Common myeloid progenitor, CD34-positive (primary cell): ENCODE measurements around the gene FLT1.

Source experiments
- CTCF ChIA-PET: fragments of 350-600 bp; sonication (Branson Sonifier 250); formaldehyde crosslinking; loops from one replicate; lab custom pipeline; 2021; ENCODE audit warnings: antibody characterized with exemption; lab: Charles Lee
- POLR2A ChIA-PET: fragments of 350-600 bp; sonication (Branson Sonifier 250); formaldehyde crosslinking; loops from one replicate; lab custom pipeline; 2021; ENCODE audit warnings: antibody characterized with exemption; lab: Charles Lee
- DNase-seq, 3 donors: peaks; one replicate each; pipeline versions ENCODE4 v3.0.0 to v3.0.0-alpha.2; 2013
- H3K27ac ChIP-seq, 2 experiments: 1 replicate in 1 of 2; 2 replicates in 1 of 2; pipeline ENCODE4 v1.7.0; 2013; ENCODE audit warnings: inconsistent platforms in 2 of 2, low read length in 2 of 2, mild to moderate bottlenecking in 2 of 2, low read depth in 1 of 2, moderate library complexity in 1 of 2; ENCODE audit not compliant: severe bottlenecking in 2 of 2, insufficient read depth in 1 of 2, poor library complexity in 1 of 2
- H3K27me3 ChIP-seq, 5 experiments: replicated peaks in 2 of 5; 1 replicate in 3 of 5; 2 replicates in 2 of 5; pipeline versions ENCODE4 v1.6.1 to v1.7.0; 2013; ENCODE audit warnings: low read length in 4 of 5, mild to moderate bottlenecking in 2 of 5, moderate library complexity in 2 of 5, inconsistent platforms in 1 of 5; ENCODE audit not compliant: insufficient read depth in 5 of 5, control insufficient read depth in 4 of 5
- H3K36me3 ChIP-seq, 4 experiments: 1 replicate in 2 of 4; 2 replicates in 2 of 4; pipeline versions ENCODE4 v1.6.1 to v1.7.0; 2013; ENCODE audit warnings: low read length in 3 of 4, control low read depth in 1 of 4, mild to moderate bottlenecking in 1 of 4; ENCODE audit not compliant: control insufficient read depth in 4 of 4, insufficient read depth in 4 of 4
- H3K4me1 ChIP-seq, 4 experiments: 1 replicate in 3 of 4; 2 replicates in 1 of 4; pipeline versions ENCODE4 v1.6.1 to v1.7.1; 2013; ENCODE audit warnings: low read length in 3 of 4, mild to moderate bottlenecking in 3 of 4, control low read depth in 1 of 4, inconsistent platforms in 1 of 4, moderate library complexity in 1 of 4; ENCODE audit not compliant: control insufficient read depth in 4 of 4, insufficient read depth in 4 of 4; ENCODE audit errors: control extremely low read depth in 1 of 4
- H3K4me3 ChIP-seq, 7 experiments: 1 replicate in 4 of 7; 2 replicates in 3 of 7; pipeline versions ENCODE4 v1.5.1 to v1.7.0; 2013; ENCODE audit warnings: mild to moderate bottlenecking in 7 of 7, low read length in 6 of 7, moderate library complexity in 6 of 7, inconsistent platforms in 2 of 7, low read depth in 2 of 7, control low read depth in 1 of 7; ENCODE audit not compliant: insufficient read depth in 4 of 7, control insufficient read depth in 1 of 7; ENCODE audit errors: extremely low read depth in 1 of 7
- H3K9me3 ChIP-seq, 5 experiments: 1 replicate in 4 of 5; 2 replicates in 1 of 5; pipeline versions ENCODE4 v1.6.1 to v1.7.1; 2013; ENCODE audit warnings: low read length in 4 of 5, mild to moderate bottlenecking in 2 of 5, inconsistent platforms in 1 of 5, low read depth in 1 of 5, moderate library complexity in 1 of 5; ENCODE audit not compliant: control insufficient read depth in 4 of 5, insufficient read depth in 2 of 5; ENCODE audit errors: control extremely low read depth in 1 of 5
- WGBS: methylation state at CpG from one replicate; pipeline ENCODE4 v1.1.5; 2013; ENCODE audit not compliant: insufficient coverage; 5-methylcytosine and 5-hydroxymethylcytosine counted together

Gene FLT1

GRCh38 chr13:28344163-28344562, 150.8 kb downstream of the FLT1 start:
- H3K9me3 ChIP-seq = no peaks in the 10 kb centered on the region
- WGBS = 95% methylated on average over 3 of the region's 3 CpGs
- H3K36me3 ChIP-seq = no peaks in the 10 kb centered on the region
- H3K27ac ChIP-seq = no peak overlapping the region
- ChIA-PET POLR2A (no interaction called here), CTCF (no interaction called here)
- DNase-seq = no peak
- no peak overlapping the region for H3K4me3 ChIP-seq
- peaks cover 0 to 56% (median 13%) of the 10 kb centered on the region in 5 experiments for H3K27me3 ChIP-seq
- no peaks in the 10 kb centered on the region for H3K4me1 ChIP-seq

GRCh38 chr13:28342251-28342650, 152.7 kb downstream of the FLT1 start:
- H3K27me3 ChIP-seq = peaks cover 0 to 67% (median 20%) of the 10 kb centered on the region in 5 experiments
- H3K4me1 ChIP-seq = no peaks in the 10 kb centered on the region
- no peaks in the 10 kb centered on the region for H3K36me3 ChIP-seq
- ChIA-PET POLR2A (no interaction called here), CTCF (interaction anchor here (0.9 to 2.2 kb wide), 2 partner anchors 10 to 39 kb away, joined by 3 to 8 read pairs; no protein-coding TSS in a partner anchor)
- no peaks in the 10 kb centered on the region for H3K9me3 ChIP-seq
- no CpG with 5 or more reads among the region's 2 CpGs for WGBS
- DNase-seq = no peak
- no peak overlapping the region for H3K27ac ChIP-seq
- no peak overlapping the region for H3K4me3 ChIP-seq

- H3K4me1 ChIP-seq = no peaks in the 10 kb centered on the region
- no peak overlapping the region for H3K27ac ChIP-seq
- WGBS = 100% methylated on average over 1 of the region's 2 CpGs
- H3K36me3 ChIP-seq = no peaks in the 10 kb centered on the region
- H3K4me3 ChIP-seq = no peak overlapping the region
- no peak for DNase-seq
- peaks cover 0 to 58% (median 15%) of the 10 kb centered on the region in 5 experiments for H3K27me3 ChIP-seq
- ChIA-PET CTCF (interaction anchor here (1.7 to 2.2 kb wide), 3 partner anchors 8 to 16 kb away, joined by 5 to 8 read pairs (median 8); no protein-coding TSS in a partner anchor), POLR2A (no interaction called here)
- H3K9me3 ChIP-seq = no peaks in the 10 kb centered on the region
Observed at GRCh38 chr13:28340272-28340793, 154.6 kb downstream of the FLT1 start.

- ChIA-PET CTCF (interaction anchor here (1.7 to 1.9 kb wide), 2 partner anchors 13 to 16 kb away, joined by 5 to 8 read pairs; no protein-coding TSS in a partner anchor), POLR2A (no interaction called here)
- Histone ChIP-seq H3K9me3 (no peaks in the 10 kb centered on the region), H3K36me3 (no peaks in the 10 kb centered on the region), H3K27me3 (peaks cover 0 to 51% (median 15%) of the 10 kb centered on the region in 5 experiments), H3K27ac (no peak overlapping the region), H3K4me1 (peaks cover 0 to 3% (median 0%) of the 10 kb centered on the region in 4 experiments), H3K4me3 (no peak overlapping the region)
- 100% methylated on average over 1 of the region's 2 CpGs for WGBS
- no peak for DNase-seq
Observed at GRCh38 chr13:28339419-28339818, 155.5 kb downstream of the FLT1 start.

GRCh38 chr13:28338742-28339141, 156.2 kb downstream of the FLT1 start:
- Histone ChIP-seq H3K4me1 (peaks cover 0 to 3% (median 0%) of the 10 kb centered on the region in 4 experiments), H3K27ac (no peak overlapping the region), H3K9me3 (no peaks in the 10 kb centered on the region), H3K27me3 (peaks cover 0 to 44% (median 17%) of the 10 kb centered on the region in 5 experiments), H3K4me3 (no peak overlapping the region), H3K36me3 (no peaks in the 10 kb centered on the region)
- no peak for DNase-seq
- ChIA-PET POLR2A (no interaction called here), CTCF (interaction anchor here (1.9 kb wide), 1 partner anchor 15 kb away, joined by 8 read pairs; no protein-coding TSS in a partner anchor)
- 90% methylated on average over 2 of the region's 6 CpGs for WGBS

GRCh38 chr13:28338006-28338574, 156.8 kb downstream of the FLT1 start:
- H3K27me3 ChIP-seq = peaks cover 0 to 44% (median 18%) of the 10 kb centered on the region in 5 experiments
- DNase-seq = no peak
- CTCF ChIA-PET = no interaction called here
- no peaks in the 10 kb centered on the region for H3K9me3 ChIP-seq
- no peak overlapping the region for H3K27ac ChIP-seq
- WGBS = 100% methylated on average over 4 of the region's 4 CpGs
- POLR2A ChIA-PET = interaction anchor here (0.6 kb wide), 1 partner anchor 361 kb away, joined by 3 read pairs; no protein-coding TSS in a partner anchor
- H3K36me3 ChIP-seq = no peaks in the 10 kb centered on the region
- H3K4me3 ChIP-seq = no peak overlapping the region
- H3K4me1 ChIP-seq = peaks cover 0 to 3% (median 0%) of the 10 kb centered on the region in 4 experiments
